T47D (cell line): ENCODE results near the gene FMNL2.
"Not testable (repeated sequence)": the region's sequence is repeated elsewhere in the genome, so short reads cannot be mapped to it uniquely, and the experiment has no call there.

Source experiments
- DNase-seq, 2 experiments: peaks; one replicate each; pipeline versions ENCODE4 v3.0.0 to v3.0.0-alpha.2; 2011 to 2012; ENCODE audit warnings: low read depth in 1 of 2, low spot score in 1 of 2
- JUND ChIP-seq: IDR thresholded peaks from 2 replicates; pipeline ENCODE4 v1.6.1; 2012; ENCODE audit warnings: low read depth
- in situ Hi-C: cut with HindIII; loops from 2 replicates; pipeline ENCODE4 v1.10.0; 2016; ENCODE audit warnings: low sequenced_read_pairs, low pct_unique_long_range_greater_than_20kb

The FMNL2 gene

GRCh38 chr2:152369176-152369860 is 34.3 kb downstream of the FMNL2 start:
- in situ Hi-C loops, result no loop called here
- TF ChIP-seq JUND, result no peak
- no peak for DNase-seq

GRCh38 chr2:152370783-152371182 is 35.8 kb downstream of the FMNL2 start:
- no peak for DNase-seq
- no peak for TF ChIP-seq JUND
- in situ Hi-C loops, result no loop called here

GRCh38 chr2:152372438-152372984 is 37.5 kb downstream of the FMNL2 start:
- DNase-seq, result no peak
- in situ Hi-C loops, result no loop called here
- no peak for TF ChIP-seq JUND

- in situ Hi-C loops, result no loop called here
- TF ChIP-seq JUND, result no peak
- no peak for DNase-seq
These were observed 40.2 kb downstream of the FMNL2 start for GRCh38 chr2:152375174-152375573.

GRCh38 chr2:152376385-152376784 is 41.4 kb downstream of the FMNL2 start:
- TF ChIP-seq JUND, result no peak
- DNase-seq, result peak in 1 of 2 experiments; percentile 7
- in situ Hi-C loops, result no loop called here

GRCh38 chr2:152376968-152377367 is 42.0 kb downstream of the FMNL2 start:
- in situ Hi-C loops, result no loop called here
- no peak for TF ChIP-seq JUND

GRCh38 chr2:152379089-152379488 is 44.1 kb downstream of the FMNL2 start:
- in situ Hi-C loops, result no loop called here
- TF ChIP-seq JUND, result no peak
- DNase-seq, result no peak

More at GRCh38 chr2:152376968-152377367, 42.0 kb downstream of the FMNL2 start:
- no peak for DNase-seq

GRCh38 chr2:152380261-152381055 is 45.5 kb downstream of the FMNL2 start:
- DNase-seq, result no peak
- in situ Hi-C loops, result no loop called here
- no peak for TF ChIP-seq JUND

GRCh38 chr2:152383702-152384101 is 48.7 kb downstream of the FMNL2 start:
- no peak for TF ChIP-seq JUND
- in situ Hi-C loops, result no loop called here
- no peak for DNase-seq

GRCh38 chr2:152384992-152385391 is 50.0 kb downstream of the FMNL2 start:
- TF ChIP-seq JUND, result no peak
- in situ Hi-C loops, result no loop called here
- DNase-seq, result no peak

- in situ Hi-C loops, result no loop called here
- no peak for DNase-seq
- no peak for TF ChIP-seq JUND
These were observed 50.7 kb downstream of the FMNL2 start for GRCh38 chr2:152385650-152386049.

GRCh38 chr2:152386266-152386665 is 51.3 kb downstream of the FMNL2 start:
- TF ChIP-seq JUND, result no peak
- no peak for DNase-seq
- in situ Hi-C loops, result no loop called here

GRCh38 chr2:152387041-152387440 is 52.1 kb downstream of the FMNL2 start:
- in situ Hi-C loops, result no loop called here
- DNase-seq, result no peak
- TF ChIP-seq JUND, result no peak

GRCh38 chr2:152388269-152388668 is 53.3 kb downstream of the FMNL2 start:
- DNase-seq, in situ Hi-C loops: not testable (repeated sequence)
